Choroid plexus epithelial cell (primary cell): ENCODE results near the gene MAP3K20.

Experiments used
- DNase-seq: peaks from one replicate; pipeline ENCODE4 v3.0.0-alpha.2; 2010; ENCODE audit warnings: low read depth
- H3K4me3 ChIP-seq: 2 replicates; pipeline ENCODE4 v1.5.1; 2011; ENCODE audit warnings: low read depth, mild to moderate bottlenecking, control low read depth, low read length, moderate library complexity
- CTCF ChIP-seq: conservative IDR thresholded peaks from 2 replicates; pipeline ENCODE4 v1.5.1; 2011; ENCODE audit warnings: low read depth, mild to moderate bottlenecking, control low read depth, inconsistent platforms, low read length, moderate library complexity

Gene MAP3K20

GRCh38 chr2:173075781-173076580 is at the start of gene MAP3K20:
TSS of gene MAP3K20 (plus strand) at chr2:173075846. CDS start at chr2:173091032, 15,186 bp downstream.
- TF ChIP-seq CTCF = peak; percentile 60
- DNase-seq = peak; percentile 82
- H3K4me3 ChIP-seq = peak within 1 kb of the TSS; percentile 76

- no peak for TF ChIP-seq CTCF
- H3K4me3 ChIP-seq = no peak overlapping the region
- DNase-seq = no peak
Measured at GRCh38 chr2:173026479-173026878, 49.2 kb upstream of the MAP3K20 start.

- peak; percentile 94 for TF ChIP-seq CTCF
- DNase-seq = peak; percentile 97
- H3K4me3 ChIP-seq = no peak overlapping the region
Measured at GRCh38 chr2:173027181-173028128, 48.2 kb upstream of the MAP3K20 start.

GRCh38 chr2:173028141-173028540 is 47.5 kb upstream of the MAP3K20 start:
- no peak for DNase-seq
- TF ChIP-seq CTCF = no peak
- no peak overlapping the region for H3K4me3 ChIP-seq

GRCh38 chr2:173028671-173029070 is 47.0 kb upstream of the MAP3K20 start:
- H3K4me3 ChIP-seq = no peak overlapping the region
- peak; percentile 44 for DNase-seq
- TF ChIP-seq CTCF = no peak

- TF ChIP-seq CTCF = no peak
- no peak for DNase-seq
- H3K4me3 ChIP-seq = no peak overlapping the region
Measured at GRCh38 chr2:173030561-173031490, 44.8 kb upstream of the MAP3K20 start.
